Stimulated activated CD4-positive, alpha-beta T cell treated with anti-CD3 and anti-CD28 coated beads, TNF-alpha, amount 100 ng/mL, for 48 hours (primary cell): Measurements from ENCODE around the gene ATAD3B.
"Not testable (repeated sequence)": the region's sequence is repeated elsewhere in the genome, so short reads cannot be mapped to it uniquely, and the experiment has no call there.

Experiments used
- DNase-seq, 3 donors: peaks; one replicate each; pipeline ENCODE4 v3.0.0-alpha.2; 2020; ENCODE audit warnings: low read depth in 3 of 3

ATAD3B gene

DNA sequence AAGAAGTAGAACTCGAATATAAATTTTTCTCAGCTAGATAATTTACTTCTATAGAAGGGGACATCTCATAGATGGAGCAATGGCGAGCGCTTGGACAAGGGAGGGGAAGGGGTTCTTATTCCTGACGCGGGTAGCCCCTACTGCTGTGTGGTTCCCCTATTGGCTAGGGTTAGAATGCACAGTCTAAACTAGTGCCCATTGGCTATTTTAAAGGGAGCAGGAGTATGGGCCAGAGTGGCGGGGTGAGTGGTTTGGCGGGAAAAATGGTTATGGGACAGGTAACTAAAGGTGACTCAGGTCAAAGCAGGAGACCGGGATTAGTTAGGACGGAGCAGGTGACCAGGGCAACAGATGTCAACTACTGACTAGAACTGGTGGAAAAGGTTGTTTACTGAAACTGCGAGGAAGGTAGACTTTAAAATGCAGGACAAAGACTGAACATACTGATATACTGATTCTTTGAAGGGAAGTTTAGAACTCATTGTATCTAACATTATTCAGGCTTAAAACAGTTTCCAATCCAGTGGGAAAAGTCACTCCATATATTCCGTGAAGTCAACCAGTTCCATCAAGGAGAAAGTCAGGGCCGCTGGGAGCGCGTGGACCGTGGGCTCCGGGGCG lies 39.5 kb downstream of the ATAD3B start:
- DNase-seq = no peak

- DNase-seq = peak; percentile 94 to 96 (median 95)
Measured at GRCh38 chr1:1511533-1512285, 40.1 kb downstream of the ATAD3B start, which contains the start of gene ATAD3A. Gene ATAD3A, plus strand, starts transcription at chr1:1512162. Its CDS starts 107 bp downstream, at chr1:1512269.

DNA sequence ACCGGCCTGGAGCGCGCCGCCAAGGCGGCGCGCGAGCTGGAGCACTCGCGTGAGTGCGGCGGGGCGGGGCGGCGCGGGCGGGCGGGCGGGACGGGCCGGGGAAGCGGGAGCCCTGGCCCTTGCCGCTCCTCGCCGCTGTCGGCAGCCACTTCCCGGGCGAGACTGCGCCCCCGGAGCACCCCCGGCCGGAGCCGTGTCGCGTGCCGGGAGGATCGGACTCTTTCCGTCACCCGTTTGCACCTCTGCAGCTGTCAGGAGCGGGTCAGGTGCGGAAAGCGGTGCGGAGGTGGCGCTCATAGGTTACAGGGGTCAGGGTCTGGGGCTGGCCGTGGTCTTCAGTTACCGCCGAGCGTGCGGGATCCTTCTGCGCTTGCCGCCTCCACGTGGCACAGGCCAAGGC lies 40.9 kb downstream of the ATAD3B start:
- not testable (repeated sequence) for DNase-seq

GRCh38 chr1:1513675-1514074 lies 42.1 kb downstream of the ATAD3B start:
- not testable (repeated sequence) for DNase-seq

- not testable (repeated sequence) for DNase-seq
Measured at GRCh38 chr1:1514376-1514775, 42.8 kb downstream of the ATAD3B start.

GRCh38 chr1:1516923-1517322 lies 45.4 kb downstream of the ATAD3B start:
- DNase-seq = not testable (repeated sequence)

- no peak for DNase-seq
Measured at GRCh38 chr1:1517973-1518620, 46.5 kb downstream of the ATAD3B start.

DNA sequence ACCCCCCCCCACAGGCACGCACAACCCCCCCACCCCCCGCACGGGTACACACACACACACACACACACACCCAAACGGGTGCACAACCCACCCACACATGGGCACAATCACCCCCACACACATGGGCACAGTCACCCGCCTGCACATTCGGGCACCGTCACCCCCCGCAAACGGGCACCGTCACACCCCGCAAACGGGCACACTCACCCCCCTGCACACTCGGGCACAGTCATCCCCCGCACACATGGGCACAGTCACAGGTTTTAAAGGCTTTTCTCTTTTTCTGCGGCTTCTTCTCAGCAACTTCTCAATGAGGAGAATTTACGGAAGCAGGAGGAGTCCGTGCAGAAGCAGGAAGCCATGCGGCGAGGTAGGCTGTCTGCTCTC lies 47.0 kb downstream of the ATAD3B start:
- not testable (repeated sequence) for DNase-seq

- DNase-seq = not testable (repeated sequence)
Measured at GRCh38 chr1:1519805-1520505, 48.4 kb downstream of the ATAD3B start.

DNA sequence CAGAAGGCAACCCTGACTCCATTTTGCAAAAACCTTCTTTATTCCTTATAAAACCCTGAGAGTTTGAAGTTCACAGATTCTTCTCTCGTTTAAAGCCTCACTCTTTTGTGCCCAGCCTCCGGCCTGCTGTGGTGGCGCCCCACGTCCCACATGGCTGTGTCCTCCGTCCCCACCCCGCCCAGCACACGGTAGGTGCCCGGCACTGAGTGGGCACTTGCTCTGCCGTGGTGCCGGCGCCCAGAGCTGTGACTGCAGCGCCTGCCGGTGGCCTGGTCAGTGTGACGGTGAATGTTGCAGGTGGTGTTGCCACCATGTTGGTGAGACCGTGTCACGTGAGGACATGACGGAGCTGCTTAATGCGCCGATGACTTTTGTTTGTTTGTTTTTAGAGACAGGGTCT lies 49.8 kb downstream of the ATAD3B start:
- no peak for DNase-seq

DNA sequence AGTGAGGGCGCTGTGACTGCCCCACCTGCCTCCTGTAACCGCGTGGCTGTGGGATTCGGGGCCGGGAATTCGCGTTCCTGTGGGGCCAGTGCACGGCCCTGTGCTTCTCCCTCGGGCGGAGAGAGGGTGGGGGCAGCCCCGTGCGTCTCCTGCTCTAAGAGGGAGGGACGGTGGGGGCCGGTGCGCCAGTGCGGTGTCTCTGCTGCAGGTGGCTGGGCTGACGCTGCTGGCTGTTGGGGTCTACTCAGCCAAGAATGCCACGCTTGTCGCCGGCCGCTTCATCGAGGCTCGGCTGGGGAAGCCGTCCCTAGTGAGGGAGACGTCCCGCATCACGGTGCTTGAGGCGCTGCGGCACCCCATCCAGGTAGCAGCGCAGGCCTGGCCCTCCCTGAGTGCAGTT lies 51.0 kb downstream of the ATAD3B start:
- not testable (repeated sequence) for DNase-seq

- DNase-seq = not testable (repeated sequence)
Measured at GRCh38 chr1:1523226-1523625, 51.7 kb downstream of the ATAD3B start.

DNA sequence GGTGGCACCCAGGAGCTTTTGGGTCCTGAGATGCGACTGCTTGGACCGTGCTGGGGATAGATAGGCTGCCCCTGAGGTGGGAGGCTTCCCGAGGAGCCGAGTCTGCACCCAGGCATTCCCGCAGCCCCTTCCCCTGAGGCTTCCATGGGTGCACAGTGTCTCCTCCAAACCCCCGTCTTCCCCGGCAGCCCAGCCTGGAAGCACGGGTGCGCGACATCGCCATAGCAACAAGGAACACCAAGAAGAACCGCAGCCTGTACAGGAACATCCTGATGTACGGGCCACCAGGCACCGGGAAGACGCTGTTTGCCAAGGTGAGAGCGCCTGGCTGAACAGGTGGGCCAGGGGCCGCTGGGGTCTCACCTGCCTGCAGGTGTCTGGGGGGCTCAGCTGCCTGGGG lies 52.1 kb downstream of the ATAD3B start:
- not testable (repeated sequence) for DNase-seq

DNA sequence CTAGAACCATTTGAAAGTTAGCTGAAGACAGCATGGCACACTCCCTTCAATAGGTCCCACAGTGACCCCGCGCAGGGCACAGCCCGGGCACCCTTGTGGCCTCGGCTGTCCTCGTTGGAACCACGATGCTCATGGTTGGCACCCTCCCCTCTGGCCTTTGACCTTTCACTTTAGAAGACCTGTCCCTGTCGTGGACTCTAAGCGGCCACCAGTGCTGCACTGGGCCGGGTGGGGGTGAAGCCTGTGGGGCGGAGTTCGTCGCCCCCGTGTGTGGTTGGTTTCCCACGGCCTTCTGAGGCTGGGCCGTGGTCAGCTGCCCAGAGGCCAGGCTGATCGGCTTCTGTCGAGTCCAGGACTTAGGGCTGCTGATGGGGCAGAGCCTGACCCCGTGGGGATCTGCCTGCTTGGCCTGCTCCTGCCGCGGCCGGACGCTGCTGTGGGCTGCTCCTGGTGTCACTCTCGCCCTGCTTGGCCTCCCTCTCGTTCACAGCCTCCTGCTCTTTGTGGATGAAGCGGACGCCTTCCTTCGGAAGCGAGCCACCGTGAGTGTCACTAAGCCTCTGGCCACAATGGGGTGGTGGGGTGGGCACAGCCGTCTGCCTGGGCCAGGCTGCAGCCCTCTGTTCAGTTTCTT lies 53.3 kb downstream of the ATAD3B start:
- DNase-seq = not testable (repeated sequence)

DNA sequence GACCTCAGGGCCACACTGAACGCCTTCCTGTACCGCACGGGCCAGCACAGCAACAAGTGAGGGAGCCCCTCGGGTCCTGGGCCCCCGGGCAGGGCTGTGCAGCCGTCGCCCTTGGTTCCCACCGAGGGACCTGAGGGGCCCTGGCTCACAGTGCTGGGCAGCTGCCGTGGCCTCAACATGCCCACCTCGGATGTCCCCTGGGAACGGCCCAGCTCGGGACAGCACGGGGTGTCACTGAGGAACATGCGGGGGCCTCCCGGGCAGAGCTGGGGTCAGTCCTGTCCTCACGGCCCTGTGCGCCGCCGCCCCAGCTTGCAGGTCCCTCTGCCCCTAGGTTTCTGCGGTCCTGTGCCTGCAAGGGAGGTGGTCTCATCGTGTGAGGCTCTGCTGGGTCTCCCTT lies 54.9 kb downstream of the ATAD3B start:
- DNase-seq = not testable (repeated sequence)

GRCh38 chr1:1527092-1527816 lies 55.7 kb downstream of the ATAD3B start:
- DNase-seq = no peak

DNA sequence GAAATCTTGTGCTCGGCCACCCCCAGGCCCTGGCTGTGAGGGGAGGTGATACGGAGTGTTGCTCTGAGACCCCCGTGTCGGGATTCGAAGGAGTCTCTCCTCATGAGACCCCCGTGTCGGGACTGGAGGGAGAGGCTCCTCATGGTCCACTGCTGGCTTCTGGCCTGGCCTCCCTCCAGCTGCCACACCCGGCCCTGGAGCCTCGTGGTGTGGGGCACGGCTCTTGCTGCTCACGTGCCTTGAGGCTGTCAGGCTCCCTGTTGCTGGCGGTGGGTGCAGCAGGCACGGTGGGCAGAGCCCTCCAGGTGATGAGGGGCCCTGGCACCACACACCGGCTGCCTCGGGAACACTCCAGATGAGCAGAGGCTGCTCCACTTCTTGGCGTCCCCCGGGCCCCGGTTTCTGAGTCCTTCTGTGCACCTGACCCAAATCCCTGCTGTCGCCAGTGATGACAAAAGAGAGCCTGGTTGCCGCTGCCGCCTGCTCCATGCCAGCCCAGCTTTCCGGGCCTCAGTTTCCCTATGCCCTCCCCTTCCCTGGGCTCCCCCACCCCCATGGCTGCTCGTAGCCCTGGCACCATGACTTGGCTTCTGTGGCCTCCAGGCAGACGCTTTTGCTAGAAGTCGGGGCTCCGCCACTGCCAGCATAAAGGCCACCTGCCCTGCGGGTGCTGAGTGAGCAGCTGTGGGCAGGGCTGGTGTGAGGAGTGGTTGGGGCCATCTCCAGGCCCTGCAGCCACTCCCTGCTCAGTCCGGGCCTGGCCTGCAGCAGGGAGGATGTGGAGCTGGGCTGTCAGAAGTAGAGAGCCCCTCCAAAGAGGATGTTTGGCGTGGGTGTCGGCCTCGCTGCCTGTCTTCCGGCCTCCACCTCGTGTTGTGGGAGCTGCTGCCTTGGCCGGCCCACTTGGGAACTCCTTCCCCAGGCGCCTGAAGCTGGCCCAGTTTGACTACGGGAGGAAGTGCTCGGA lies 57.0 kb downstream of the ATAD3B start:
- no peak for DNase-seq

GRCh38 chr1:1529321-1529720 lies 57.8 kb downstream of the ATAD3B start:
- no peak for DNase-seq

- no peak for DNase-seq
Measured at GRCh38 chr1:1529936-1530335, 58.4 kb downstream of the ATAD3B start.

DNA sequence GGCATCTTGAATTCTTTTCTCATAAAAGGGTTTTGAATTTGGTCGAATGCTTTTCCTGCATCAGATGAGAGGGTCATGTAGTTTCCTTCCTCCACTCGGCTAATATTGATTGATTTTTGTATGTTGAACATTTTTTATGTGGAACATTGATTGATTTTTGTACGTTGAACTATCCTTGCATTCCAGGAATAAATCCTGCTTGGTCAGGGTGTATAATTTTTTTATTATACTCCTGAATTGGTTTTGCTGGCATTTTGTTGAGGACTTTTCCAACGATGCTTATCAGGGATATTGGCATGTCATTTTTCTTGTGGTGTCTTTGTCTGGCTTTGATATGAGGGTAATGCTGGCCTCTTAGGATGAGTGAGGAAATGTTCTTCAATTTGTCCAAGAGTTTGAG lies 60.4 kb downstream of the ATAD3B start:
- no peak for DNase-seq
